KMS-11 (cell line): ENCODE measurements around the gene SLC37A4.

ENCODE experiments used
- H2AFZ ChIP-seq: fragments of 200-600 bp; sonication (generic); 2 replicates; pipeline ENCODE4 v1.6.1; 2016; ENCODE audit warnings: antibody characterized with exemption, mixed run types, low read depth
- H3K27ac ChIP-seq: fragments of 200-600 bp; sonication (generic); 2 replicates; pipeline ENCODE4 v1.6.1; 2016; ENCODE audit warnings: mild to moderate bottlenecking, mixed run types
- H3K27me3 ChIP-seq: fragments of 200-600 bp; sonication (generic); 2 replicates; pipeline ENCODE4 v1.6.1; 2017; ENCODE audit warnings: mild to moderate bottlenecking, low read depth, mixed run types, moderate library complexity; ENCODE audit not compliant: insufficient read depth
- H3K36me3 ChIP-seq: fragments of 200-600 bp; sonication (generic); 2 replicates; pipeline ENCODE4 v1.6.1; 2017; ENCODE audit warnings: mild to moderate bottlenecking, mixed run types; ENCODE audit not compliant: insufficient read depth
- H3K4me1 ChIP-seq: fragments of 200-600 bp; sonication (generic); 2 replicates; pipeline ENCODE4 v1.6.1; 2016; ENCODE audit warnings: mild to moderate bottlenecking, low read depth, mixed run types; ENCODE audit not compliant: poor library complexity, severe bottlenecking
- H3K4me2 ChIP-seq: fragments of 200-600 bp; sonication (generic); 2 replicates; pipeline ENCODE4 v1.7.0; 2016; ENCODE audit warnings: mild to moderate bottlenecking, mixed run types
- H3K4me3 ChIP-seq: fragments of 200-600 bp; sonication (generic); IDR thresholded peaks from 2 replicates; pipeline ENCODE4 v1.6.1; 2017; ENCODE audit warnings: low read depth, low read length, mixed read lengths; ENCODE audit not compliant: insufficient read depth
- H3K79me2 ChIP-seq: fragments of 200-600 bp; sonication (generic); 2 replicates; pipeline ENCODE4 v1.6.1; 2016; ENCODE audit warnings: low read depth, mixed run types; ENCODE audit not compliant: insufficient read depth
- H3K9ac ChIP-seq: fragments of 200-600 bp; sonication (generic); 2 replicates; pipeline ENCODE4 v1.6.1; 2016; ENCODE audit warnings: mild to moderate bottlenecking, mixed run types
- H4K20me1 ChIP-seq: fragments of 200-600 bp; sonication (generic); 2 replicates; pipeline ENCODE4 v1.6.1; 2016; ENCODE audit warnings: mild to moderate bottlenecking, mixed run types; ENCODE audit not compliant: insufficient read depth
- CTCF ChIP-seq: fragments of 200-600 bp; sonication (generic); conservative IDR thresholded peaks from 2 replicates; pipeline ENCODE4 v1.6.1; 2017; ENCODE audit warnings: low read depth, mild to moderate bottlenecking, antibody characterized with exemption, low read length, moderate library complexity, mixed read lengths

The SLC37A4 gene

GRCh38 chr11:119000906-119001305 lies 29.8 kb downstream of the SLC37A4 start:
- H3K9ac ChIP-seq, result no peak overlapping the region
- H3K4me2 ChIP-seq, result no peak overlapping the region
- H3K79me2 ChIP-seq, result no peaks in the 10 kb centered on the region
- H3K4me1 ChIP-seq, result no peaks in the 10 kb centered on the region
- no peak overlapping the region for H3K27ac ChIP-seq
- no peaks in the 10 kb centered on the region for H4K20me1 ChIP-seq
- no peak for TF ChIP-seq CTCF
- peaks cover 4% of the 10 kb centered on the region; the same call in 1 of the 2 replicates for H3K36me3 ChIP-seq
- no peaks in the 10 kb centered on the region for H3K27me3 ChIP-seq
- no peak overlapping the region for H2AFZ ChIP-seq
- H3K4me3 ChIP-seq, result no peak overlapping the region

DNA sequence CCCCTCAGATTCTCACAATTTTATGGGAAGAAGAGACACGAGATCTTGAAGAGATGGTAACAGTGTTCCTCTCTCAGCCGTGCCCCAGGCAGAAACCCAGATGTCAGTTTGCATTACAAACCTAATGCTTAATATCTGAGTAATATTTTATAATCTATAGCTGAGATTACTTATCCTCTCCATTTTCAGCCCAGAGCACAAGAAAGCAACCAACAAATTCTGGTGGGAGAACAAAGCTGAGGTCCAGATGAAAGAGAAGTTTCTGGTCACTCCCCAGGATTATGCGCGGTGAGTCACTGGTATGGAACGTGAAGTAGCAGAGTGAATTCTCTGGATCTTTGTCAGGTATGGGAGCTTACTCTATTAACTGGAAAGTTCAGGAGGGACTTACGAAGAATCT lies 31.9 kb downstream of the SLC37A4 start:
- Histone ChIP-seq H2AFZ (no peak overlapping the region), H3K36me3 (peaks cover 4% of the 10 kb centered on the region; the same call in 1 of the 2 replicates), H3K4me2 (peak overlapping the region; percentile 63; the same call in 1 of the 2 replicates), H3K9ac (no peak overlapping the region), H3K4me3 (no peak overlapping the region), H3K27ac (no peak overlapping the region), H3K27me3 (no peaks in the 10 kb centered on the region), H4K20me1 (no peaks in the 10 kb centered on the region), H3K4me1 (no peaks in the 10 kb centered on the region), H3K79me2 (no peaks in the 10 kb centered on the region)
- TF ChIP-seq CTCF, result no peak

DNA sequence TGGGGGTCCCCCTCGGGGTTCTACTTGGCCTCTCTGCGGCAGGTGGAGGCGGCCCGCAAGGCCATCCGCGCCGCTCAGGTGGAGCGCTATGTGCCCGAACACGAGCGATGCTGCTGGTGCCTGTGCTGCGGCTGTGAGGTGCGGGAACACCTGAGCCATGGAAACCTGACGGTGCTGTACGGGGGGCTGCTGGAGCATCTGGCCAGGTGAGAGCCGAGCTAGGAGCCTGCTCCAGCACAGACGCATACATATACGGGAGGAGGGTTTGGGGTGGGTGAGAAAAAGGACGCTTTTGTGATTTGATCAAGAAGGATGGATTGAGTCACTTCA lies 32.3 kb downstream of the SLC37A4 start:
- no peaks in the 10 kb centered on the region for H4K20me1 ChIP-seq
- H3K9ac ChIP-seq, result peak overlapping the region; percentile 44; the same call in 1 of the 2 replicates
- H3K27me3 ChIP-seq, result no peaks in the 10 kb centered on the region
- no peak overlapping the region for H3K4me3 ChIP-seq
- peak overlapping the region; percentile 63; the same call in 1 of the 2 replicates for H3K4me2 ChIP-seq
- TF ChIP-seq CTCF, result no peak
- peak overlapping the region; percentile 87 for H2AFZ ChIP-seq
- H3K36me3 ChIP-seq, result peaks cover 4% of the 10 kb centered on the region; the same call in 1 of the 2 replicates
- H3K27ac ChIP-seq, result no peak overlapping the region
- H3K79me2 ChIP-seq, result no peaks in the 10 kb centered on the region
- H3K4me1 ChIP-seq, result no peaks in the 10 kb centered on the region

DNA sequence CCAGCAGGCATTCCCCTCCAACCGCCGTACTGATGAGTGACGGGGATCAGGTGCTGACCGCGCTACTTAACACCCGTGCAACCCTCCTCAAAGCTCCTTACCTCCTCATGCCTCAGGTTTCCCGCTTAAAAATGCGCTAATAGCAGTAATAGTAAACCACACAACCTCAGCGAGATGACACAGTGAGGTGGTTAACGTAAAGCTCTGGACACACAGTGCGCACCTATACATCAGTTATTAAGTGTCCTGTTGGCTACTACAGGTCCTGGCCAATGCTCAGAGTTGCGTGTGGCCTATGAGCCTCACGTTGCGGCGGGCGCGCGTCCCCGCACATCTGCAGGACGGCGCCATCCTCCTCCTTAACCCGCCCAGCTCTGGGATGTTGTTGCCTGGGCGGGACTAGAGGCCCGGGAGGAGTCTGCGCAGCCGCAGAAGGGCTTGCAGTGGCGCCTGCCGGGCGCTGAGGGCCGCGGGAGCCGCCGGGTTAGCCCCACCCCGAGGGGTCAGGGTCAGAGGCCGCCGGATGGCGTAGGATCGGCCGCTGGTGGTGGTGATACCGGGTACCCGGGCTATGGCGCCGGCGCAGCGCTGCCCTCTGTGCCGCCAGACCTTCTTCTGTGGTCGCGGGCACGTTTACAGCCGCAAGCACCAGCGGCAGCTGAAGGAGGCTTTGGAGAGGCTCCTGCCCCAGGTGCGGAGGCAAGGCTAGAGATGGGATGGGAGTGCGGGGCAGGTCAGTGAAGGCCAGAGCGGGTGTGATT lies 32.9 kb downstream of the SLC37A4 start, which contains the start of gene CENATAC:
TSS of gene CENATAC (plus strand) at position 512 of the 761 bp plus-strand sequence. CDS start at position 572, 60 bp downstream.
- Histone ChIP-seq H3K79me2 (no peaks in the 10 kb centered on the region), H3K4me2 (peak within 1 kb of the TSS; percentile 68), H3K27ac (peak within 1 kb of the TSS; percentile 42; the same call in 1 of the 2 replicates), H3K36me3 (peaks cover 4% of the 10 kb centered on the region; the same call in 1 of the 2 replicates), H4K20me1 (no peaks in the 10 kb centered on the region), H3K4me3 (no peak within 1 kb of the TSS), H3K9ac (peak within 1 kb of the TSS; percentile 44; the same call in 1 of the 2 replicates), H3K27me3 (no peaks in the 10 kb centered on the region), H2AFZ (peak within 1 kb of the TSS; percentile 87), H3K4me1 (no peaks in the 10 kb centered on the region)
- no peak for TF ChIP-seq CTCF
